ENCODE data around the gene E4F1. TPM values are rescaled to one million over a fixed set of nuclear protein-coding genes. Genes with fewer than 3 reads are reported as not detected.

The E4F1 gene
- total RNA-seq, 4 donors from 2014 or later, result 24.5 to 38.4 (median 27.0) TPM

DNA sequence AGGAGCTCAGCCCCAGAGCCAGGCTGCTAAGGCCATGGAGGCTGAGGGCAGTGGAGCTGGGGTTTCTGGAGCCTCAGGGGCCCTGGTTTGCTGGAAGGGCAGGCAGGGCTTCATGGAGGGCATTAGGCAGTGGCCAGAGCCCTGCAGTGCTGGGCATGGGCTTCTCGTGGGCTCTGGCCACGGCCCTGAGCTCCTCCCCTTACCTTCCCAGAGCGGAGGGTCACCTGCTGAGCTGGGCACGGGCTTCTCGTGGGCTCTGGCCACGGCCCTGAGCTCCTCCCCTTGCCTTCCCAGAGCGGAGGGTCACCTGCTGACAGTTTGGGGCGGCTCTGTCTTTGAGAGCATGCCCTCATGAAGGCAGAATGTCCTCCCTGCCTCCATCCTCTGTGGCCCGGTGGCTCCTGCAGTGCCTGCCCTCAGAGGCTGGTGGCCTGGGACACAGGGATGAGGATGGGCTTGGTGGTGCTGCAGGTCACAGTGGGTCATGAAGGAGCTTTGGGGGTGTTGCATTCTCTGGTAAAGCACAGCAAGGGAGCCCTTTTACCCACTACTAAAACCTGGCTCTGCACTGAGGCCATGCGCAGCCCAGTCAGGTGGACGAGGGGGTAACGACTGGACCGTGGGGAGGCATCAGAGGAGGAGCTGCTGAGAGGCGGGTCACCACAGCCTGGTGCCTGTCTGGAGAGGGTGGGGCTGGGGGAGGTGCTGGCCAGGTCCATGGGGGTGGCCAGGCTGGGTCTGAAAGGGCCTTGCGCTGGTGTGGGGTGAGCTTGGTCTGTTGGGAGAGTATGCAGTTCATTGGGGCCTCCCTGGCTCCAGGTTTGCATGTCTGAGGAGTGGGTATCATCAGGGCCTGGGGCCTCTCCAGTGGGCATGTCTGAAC is 47.4 kb downstream of the E4F1 start:
- H3K27ac ChIP-seq, result no peak overlapping the region
- intact Hi-C loops (cut with DNase I; ENCODE audit: low total_unique reads), result no loop called here
- DNase-seq, result no peak
- H3K36me3 ChIP-seq, result no peaks in the 10 kb centered on the region
- no peak for ATAC-seq
- H3K9me3 ChIP-seq, result no peaks in the 10 kb centered on the region
- H3K4me3 ChIP-seq, result no peak overlapping the region
- H3K27me3 ChIP-seq, result no peaks in the 10 kb centered on the region
- in situ Hi-C loops (cut with MboI; ENCODE audit: low sequenced_read_pairs in 4 of 4), result no loop called here
- TF ChIP-seq, protein P1, sequence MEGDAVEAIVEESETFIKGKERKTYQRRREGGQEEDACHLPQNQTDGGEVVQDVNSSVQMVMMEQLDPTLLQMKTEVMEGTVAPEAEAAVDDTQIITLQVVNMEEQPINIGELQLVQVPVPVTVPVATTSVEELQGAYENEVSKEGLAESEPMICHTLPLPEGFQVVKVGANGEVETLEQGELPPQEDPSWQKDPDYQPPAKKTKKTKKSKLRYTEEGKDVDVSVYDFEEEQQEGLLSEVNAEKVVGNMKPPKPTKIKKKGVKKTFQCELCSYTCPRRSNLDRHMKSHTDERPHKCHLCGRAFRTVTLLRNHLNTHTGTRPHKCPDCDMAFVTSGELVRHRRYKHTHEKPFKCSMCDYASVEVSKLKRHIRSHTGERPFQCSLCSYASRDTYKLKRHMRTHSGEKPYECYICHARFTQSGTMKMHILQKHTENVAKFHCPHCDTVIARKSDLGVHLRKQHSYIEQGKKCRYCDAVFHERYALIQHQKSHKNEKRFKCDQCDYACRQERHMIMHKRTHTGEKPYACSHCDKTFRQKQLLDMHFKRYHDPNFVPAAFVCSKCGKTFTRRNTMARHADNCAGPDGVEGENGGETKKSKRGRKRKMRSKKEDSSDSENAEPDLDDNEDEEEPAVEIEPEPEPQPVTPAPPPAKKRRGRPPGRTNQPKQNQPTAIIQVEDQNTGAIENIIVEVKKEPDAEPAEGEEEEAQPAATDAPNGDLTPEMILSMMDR (IDR thresholded peaks at IDR 0.05 in 4 of 5, conservative IDR thresholded peaks at IDR 0.05 in 1 of 5), result no peak
- peaks cover 19 to 27% of the 10 kb centered on the region in 2 donors for H3K4me1 ChIP-seq

DNA sequence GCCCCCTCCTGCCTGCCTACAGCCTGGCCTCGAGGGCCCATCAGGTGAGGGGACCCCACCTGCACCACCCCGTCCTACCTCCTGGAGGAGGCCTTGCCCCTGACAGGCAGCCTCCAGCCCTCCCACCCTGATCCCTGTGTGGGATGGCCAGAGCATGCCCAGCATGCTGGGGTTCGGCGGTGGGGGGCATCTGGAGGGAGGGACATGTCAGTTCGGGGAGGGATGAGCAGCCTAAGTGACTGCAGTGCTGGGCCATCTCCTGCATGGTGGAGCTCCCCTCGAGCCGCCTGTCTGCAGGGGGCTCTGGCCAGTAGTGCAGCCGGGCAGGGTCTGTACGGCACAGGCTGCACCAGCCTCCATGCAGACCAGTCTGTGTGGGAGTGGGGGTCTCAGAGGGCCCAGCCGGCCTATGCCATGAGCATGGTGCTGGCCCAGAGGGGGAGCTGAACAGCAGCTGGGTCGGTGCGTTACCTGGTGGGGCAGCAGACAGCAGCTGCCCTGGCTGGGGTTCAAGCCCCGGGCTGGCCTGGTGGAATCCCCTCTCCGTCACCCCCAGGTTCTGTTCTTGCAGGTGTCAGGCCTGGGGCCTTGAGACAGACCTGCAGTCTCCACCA is 48.6 kb downstream of the E4F1 start:
- peaks cover 17 to 28% of the 10 kb centered on the region in 2 donors for H3K4me1 ChIP-seq
- H3K27me3 ChIP-seq, result no peaks in the 10 kb centered on the region
- no peak for ATAC-seq
- in situ Hi-C loops (cut with MboI; ENCODE audit: low sequenced_read_pairs in 4 of 4), result no loop called here
- H3K36me3 ChIP-seq, result no peaks in the 10 kb centered on the region
- no peak overlapping the region for H3K4me3 ChIP-seq
- intact Hi-C loops (cut with DNase I; ENCODE audit: low total_unique reads), result no loop called here
- no peak for DNase-seq
- H3K9me3 ChIP-seq, result no peaks in the 10 kb centered on the region
- TF ChIP-seq, protein P1 (IDR thresholded peaks at IDR 0.05 in 4 of 5, conservative IDR thresholded peaks at IDR 0.05 in 1 of 5), result no peak
- TF ChIP-seq POLR2A (IDR thresholded peaks at IDR 0.05), result no peak
- H3K27ac ChIP-seq, result no peak overlapping the region

DNA sequence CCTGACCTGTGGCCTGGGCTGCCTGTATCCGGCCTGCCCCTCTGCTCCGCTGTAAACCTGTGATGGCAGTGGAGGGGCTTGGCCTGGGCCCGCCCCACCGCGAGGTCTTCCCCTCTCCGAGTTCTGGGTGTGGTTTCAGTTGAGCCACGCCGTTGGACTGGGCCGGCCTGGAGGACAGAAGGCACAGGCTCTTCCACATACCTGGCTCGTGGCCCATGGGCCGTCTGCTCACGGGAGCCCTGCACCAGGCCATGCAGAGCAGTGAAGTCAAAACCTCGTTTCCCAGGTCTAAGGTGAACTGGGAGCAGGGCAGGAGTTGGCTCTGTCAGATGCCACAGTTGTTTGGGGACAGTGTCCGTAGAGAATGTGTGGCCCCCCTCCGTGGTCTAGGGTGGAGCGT is 50.1 kb downstream of the E4F1 start:
- intact Hi-C loops (cut with DNase I; ENCODE audit: low total_unique reads) (no loop called here), in situ Hi-C loops (cut with MboI; ENCODE audit: low sequenced_read_pairs in 4 of 4) (no loop called here)
- Histone ChIP-seq H3K4me3 (no peak overlapping the region), H3K4me1 (peaks cover 16 to 28% of the 10 kb centered on the region in 2 donors), H3K27me3 (no peaks in the 10 kb centered on the region), H3K27ac (no peak overlapping the region), H3K9me3 (no peaks in the 10 kb centered on the region), H3K36me3 (no peaks in the 10 kb centered on the region)
- DNase-seq (no peak), ATAC-seq (no peak)
- TF ChIP-seq, protein P1 (IDR thresholded peaks at IDR 0.05 in 4 of 5, conservative IDR thresholded peaks at IDR 0.05 in 1 of 5), result no peak

DNA sequence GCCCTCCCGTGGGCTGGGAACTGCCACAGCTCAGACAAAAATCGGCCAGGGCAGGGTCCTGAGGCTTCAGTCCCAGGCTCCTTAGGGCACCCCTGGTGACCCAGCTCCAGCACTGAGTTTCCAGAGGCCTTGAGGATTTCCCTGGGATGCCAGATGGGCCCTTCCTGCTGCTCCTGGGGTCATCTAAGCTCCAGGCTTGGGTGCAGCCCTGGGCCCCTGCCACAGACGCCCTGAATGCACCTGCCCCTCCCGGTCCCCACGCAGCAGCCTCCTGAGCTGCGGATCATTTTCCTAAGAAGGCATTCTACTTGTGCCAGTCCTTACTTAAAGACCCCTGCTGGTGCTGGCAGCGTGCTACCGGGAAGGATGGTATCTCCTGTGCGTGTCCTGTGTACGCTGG is 50.5 kb downstream of the E4F1 start:
- H3K27me3 ChIP-seq, result no peaks in the 10 kb centered on the region
- H3K4me1 ChIP-seq, result peaks cover 16 to 25% of the 10 kb centered on the region in 2 donors
- in situ Hi-C loops (cut with MboI; ENCODE audit: low sequenced_read_pairs in 4 of 4), result no loop called here
- TF ChIP-seq, protein P1 (IDR thresholded peaks at IDR 0.05 in 4 of 5, conservative IDR thresholded peaks at IDR 0.05 in 1 of 5), result no peak
- no peak for TF ChIP-seq POLR2A (IDR thresholded peaks at IDR 0.05)
- H3K36me3 ChIP-seq, result no peaks in the 10 kb centered on the region
- H3K27ac ChIP-seq, result no peak overlapping the region
- intact Hi-C loops (cut with DNase I; ENCODE audit: low total_unique reads), result no loop called here
- no peaks in the 10 kb centered on the region for H3K9me3 ChIP-seq
- DNase-seq (no peak), ATAC-seq (no peak)
- no peak overlapping the region for H3K4me3 ChIP-seq

Data from gastrocnemius medialis (tissue), 4 donors.